Measurements from ENCODE around the gene STAG1.
"Not testable (repeated sequence)": the region's sequence is repeated elsewhere in the genome, so short reads cannot be mapped to it uniquely, and the experiment has no call there.

Gene STAG1

DNA sequence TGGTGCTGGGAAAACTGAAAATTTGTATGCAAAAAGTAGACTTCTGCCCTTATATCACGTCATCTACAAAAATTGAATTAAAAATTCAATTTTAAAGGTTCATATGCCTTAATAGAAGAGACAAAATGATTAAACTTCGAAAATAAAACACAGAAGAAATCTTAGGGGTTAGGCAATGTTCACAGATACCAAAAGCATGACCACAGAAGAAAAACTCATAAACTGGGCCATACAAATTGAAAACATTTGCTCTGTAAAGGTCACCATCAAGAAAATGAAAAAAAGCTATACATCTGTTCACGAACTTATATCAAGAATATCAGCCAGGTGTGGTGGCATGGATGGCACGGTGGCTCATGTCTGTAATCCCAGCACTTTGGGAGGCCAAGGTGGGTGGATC, 257.0 kb downstream of the STAG1 start:
- TF ChIP-seq, protein P1, sequence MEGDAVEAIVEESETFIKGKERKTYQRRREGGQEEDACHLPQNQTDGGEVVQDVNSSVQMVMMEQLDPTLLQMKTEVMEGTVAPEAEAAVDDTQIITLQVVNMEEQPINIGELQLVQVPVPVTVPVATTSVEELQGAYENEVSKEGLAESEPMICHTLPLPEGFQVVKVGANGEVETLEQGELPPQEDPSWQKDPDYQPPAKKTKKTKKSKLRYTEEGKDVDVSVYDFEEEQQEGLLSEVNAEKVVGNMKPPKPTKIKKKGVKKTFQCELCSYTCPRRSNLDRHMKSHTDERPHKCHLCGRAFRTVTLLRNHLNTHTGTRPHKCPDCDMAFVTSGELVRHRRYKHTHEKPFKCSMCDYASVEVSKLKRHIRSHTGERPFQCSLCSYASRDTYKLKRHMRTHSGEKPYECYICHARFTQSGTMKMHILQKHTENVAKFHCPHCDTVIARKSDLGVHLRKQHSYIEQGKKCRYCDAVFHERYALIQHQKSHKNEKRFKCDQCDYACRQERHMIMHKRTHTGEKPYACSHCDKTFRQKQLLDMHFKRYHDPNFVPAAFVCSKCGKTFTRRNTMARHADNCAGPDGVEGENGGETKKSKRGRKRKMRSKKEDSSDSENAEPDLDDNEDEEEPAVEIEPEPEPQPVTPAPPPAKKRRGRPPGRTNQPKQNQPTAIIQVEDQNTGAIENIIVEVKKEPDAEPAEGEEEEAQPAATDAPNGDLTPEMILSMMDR (IDR thresholded peaks at IDR 0.05; ENCODE audit: insufficient read depth, low read depth, low read length, missing control alignments): no peak
- no peak overlapping the region for H3K4me3 ChIP-seq (ENCODE audit: low read length)
- no peak for DNase-seq (ENCODE audit: low read depth)

DNA sequence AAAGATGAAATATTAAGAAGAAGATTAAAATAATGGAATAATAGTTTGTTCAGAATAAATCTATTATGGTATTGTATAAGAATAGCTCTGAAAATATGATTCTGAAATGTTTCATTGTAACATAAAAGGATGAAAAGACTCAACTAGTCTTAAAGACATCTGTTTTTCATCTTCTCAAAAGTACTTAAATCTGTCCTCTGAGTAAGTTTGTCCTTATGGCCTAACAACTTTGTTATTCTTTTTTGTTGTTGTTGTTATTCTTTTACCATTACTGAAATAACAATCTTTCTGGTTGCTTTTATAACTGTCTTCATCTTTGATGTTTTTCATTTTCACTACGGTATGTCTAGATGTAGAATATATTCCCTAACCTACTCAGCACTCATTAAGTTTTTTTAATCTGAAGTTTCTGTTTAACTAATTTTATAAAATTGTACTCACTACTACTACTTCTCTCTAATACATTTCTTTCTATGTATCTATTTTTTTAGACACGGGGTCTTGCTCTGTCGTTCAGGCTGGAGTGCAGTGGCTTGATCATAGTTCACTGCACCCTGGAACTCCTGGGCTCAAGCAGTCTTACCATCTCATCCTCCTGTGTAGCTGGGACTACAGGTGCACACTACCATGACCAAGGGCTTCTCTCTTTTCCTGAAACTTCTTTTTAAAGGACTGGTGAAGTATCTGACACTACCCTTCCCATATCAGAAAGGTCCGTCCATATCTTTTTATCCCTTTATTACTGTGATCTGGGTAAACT, 261.4 kb downstream of the STAG1 start:
- DNase-seq (ENCODE audit: low read depth): no peak
- no peak overlapping the region for H3K4me3 ChIP-seq (ENCODE audit: low read length)
- TF ChIP-seq, protein P1 (IDR thresholded peaks at IDR 0.05; ENCODE audit: insufficient read depth, low read depth, low read length, missing control alignments): no peak

DNA sequence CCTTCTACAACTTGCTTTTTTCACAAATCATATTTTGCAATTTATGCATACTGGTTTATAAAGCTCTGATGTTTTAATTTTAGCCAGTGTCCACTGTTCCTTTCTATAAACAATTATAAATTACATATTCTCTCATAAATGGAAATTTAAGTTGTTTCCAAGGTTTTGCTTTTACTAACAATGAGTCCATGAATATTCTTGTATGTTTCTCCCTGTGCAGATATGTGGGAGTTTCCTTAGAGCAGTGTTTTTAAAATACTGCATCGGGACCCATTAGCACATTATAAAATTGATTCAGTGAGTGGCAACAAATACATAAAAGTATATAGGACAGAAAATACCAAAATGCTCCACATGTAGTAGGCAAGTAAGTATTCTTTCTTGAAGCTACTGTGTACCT, 266.4 kb downstream of the STAG1 start:
- H3K4me3 ChIP-seq (ENCODE audit: low read length): no peak overlapping the region
- TF ChIP-seq, protein P1 (IDR thresholded peaks at IDR 0.05; ENCODE audit: insufficient read depth, low read depth, low read length, missing control alignments): no peak
- DNase-seq (ENCODE audit: low read depth): no peak

DNA sequence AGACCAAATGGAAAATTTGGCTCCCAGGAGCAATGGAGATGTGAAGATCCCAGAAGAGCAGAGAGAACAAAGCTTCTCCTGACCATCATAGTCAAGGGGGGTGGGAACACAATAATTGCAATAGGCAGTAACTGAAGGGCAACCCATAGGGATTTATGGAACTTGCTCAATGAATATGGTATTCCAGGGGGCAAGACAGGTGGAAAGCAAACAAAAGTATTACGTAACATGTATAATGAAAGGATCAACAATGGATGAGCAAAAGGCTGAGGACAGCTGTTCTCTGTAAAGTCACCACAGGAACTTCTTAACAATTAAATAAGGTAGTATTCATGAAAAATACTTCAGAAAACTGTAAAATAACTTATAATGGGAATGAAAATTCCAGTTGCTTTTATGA, 275.9 kb downstream of the STAG1 start:
- no peak for DNase-seq (ENCODE audit: low read depth)
- TF ChIP-seq, protein P1 (IDR thresholded peaks at IDR 0.05; ENCODE audit: insufficient read depth, low read depth, low read length, missing control alignments): no peak

DNA sequence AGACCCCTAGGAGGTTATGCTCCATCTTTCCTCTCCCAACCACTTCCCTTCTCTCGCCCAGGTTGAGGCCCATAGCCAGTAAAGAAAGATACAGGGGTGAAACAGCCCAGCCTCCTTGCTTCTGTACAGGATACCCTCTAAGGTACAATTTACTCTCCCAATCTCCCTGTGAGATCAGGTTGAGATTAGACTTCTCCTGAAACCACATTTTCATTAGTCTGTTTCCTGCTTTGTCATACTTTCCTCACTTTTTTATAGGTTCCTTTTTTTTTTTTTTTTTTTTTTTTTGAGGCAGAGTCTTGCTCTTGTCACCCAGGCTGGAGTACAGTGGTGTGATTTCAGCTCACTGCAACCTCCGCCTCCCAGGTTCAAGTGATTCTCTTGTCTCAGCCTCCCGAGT, 277.3 kb downstream of the STAG1 start:
- not testable (repeated sequence) for H3K4me3 ChIP-seq (ENCODE audit: low read length); DNase-seq (ENCODE audit: low read depth)

More for the DNA sequence above, 275.9 kb downstream of the STAG1 start:
- H3K4me3 ChIP-seq (ENCODE audit: low read length): no peak overlapping the region

DNA sequence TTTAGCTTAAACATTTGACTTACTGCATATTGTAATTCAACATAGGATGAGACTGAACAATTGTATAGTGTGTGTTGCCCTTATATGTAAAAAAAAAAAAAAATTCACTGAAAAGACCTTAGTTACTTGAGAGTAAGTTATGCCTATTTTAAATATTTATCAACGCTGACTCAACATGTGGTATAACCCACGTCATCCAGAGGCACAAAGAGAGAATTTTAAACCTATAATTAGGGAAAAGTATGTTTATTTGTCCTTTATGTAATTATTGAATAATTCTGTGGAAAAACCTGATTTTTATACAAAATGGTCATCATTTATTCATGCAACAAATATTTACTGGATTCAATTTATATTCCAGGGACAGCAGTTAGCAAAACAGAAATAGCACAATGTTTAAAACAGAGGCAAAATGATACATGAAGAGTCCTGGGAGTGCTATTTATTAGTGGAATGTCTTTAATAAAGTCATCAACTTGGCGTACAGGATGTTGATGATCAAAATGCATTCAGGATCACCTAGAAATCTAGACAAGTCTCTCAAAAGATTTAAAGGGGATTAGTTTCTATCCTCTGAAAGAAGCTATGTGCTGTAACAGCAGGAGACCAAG, 278.4 kb downstream of the STAG1 start:
- DNase-seq (ENCODE audit: low read depth): no peak
- TF ChIP-seq, protein P1 (IDR thresholded peaks at IDR 0.05; ENCODE audit: insufficient read depth, low read depth, low read length, missing control alignments): no peak

DNA sequence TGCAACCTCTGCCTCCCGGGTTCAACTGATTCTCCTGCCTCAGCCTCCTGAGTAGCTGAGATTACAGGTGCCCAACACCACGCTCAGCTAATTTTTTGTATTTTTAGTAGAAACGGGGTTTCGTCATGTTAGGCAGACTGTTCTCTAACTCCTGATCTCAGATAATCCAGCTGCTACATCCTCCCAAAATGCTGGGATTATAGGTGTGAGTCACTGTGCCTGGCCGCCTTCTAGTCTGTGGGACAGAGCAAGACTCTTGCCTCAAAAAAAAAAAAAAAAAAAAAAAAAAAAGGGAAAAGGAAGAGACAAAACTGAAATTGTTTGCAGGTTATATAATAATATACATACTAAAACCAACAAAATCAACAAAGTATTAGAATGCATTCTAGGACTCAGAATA, 286.9 kb downstream of the STAG1 start:
- no peak for DNase-seq (ENCODE audit: low read depth)
- TF ChIP-seq, protein P1 (IDR thresholded peaks at IDR 0.05; ENCODE audit: insufficient read depth, low read depth, low read length, missing control alignments): no peak
- H3K4me3 ChIP-seq (ENCODE audit: low read length): no peak overlapping the region

More for the DNA sequence above, 278.4 kb downstream of the STAG1 start:
- H3K4me3 ChIP-seq (ENCODE audit: low read length): no peak overlapping the region
